ENCODE data around the gene ABCG8. TPM values are rescaled to one million over a fixed set of nuclear protein-coding genes. Genes with fewer than 3 reads are reported as not detected.

ABCG8 gene
- total and polyA plus RNA-seq, 9 of the 15 experiments (the other 6 are each of a cell fraction or from before 2014, with no cell fraction given): not detected

GRCh38 chr2:43841949-43842865, 3.4 kb downstream of the ABCG8 start:
- H3K9ac ChIP-seq (ENCODE audit: insufficient read depth in 1 of 2, low read depth in 2 of 2, low read length in 2 of 2): no peak overlapping the region
- no peaks in the 10 kb centered on the region for H3K79me2 ChIP-seq (ENCODE audit: control insufficient read depth, insufficient read depth, low read length)
- H3K36me3 ChIP-seq (ENCODE audit: control insufficient read depth, insufficient read depth, low read length): no peaks in the 10 kb centered on the region
- no peaks in the 10 kb centered on the region for H4K20me1 ChIP-seq (replicated peaks; ENCODE audit: control insufficient read depth, insufficient read depth, low read length)
- H3K9me3 ChIP-seq (replicated peaks; ENCODE audit: control insufficient read depth, insufficient read depth, low read depth, low read length): no peaks in the 10 kb centered on the region
- peaks cover 2 to 10% of the 10 kb centered on the region in 2 experiments; a peak in 3 of 5 replicates for H3K4me1 ChIP-seq (replicated peaks in 1 of 2; ENCODE audit: control insufficient read depth in 2 of 2, insufficient read depth in 2 of 2, low read length in 2 of 2)
- no peak for ATAC-seq
- no peak for TF ChIP-seq CREB5 (CRISPR knock-in tag; IDR thresholded peaks at IDR 0.05)
- no peak for TF ChIP-seq ZNF668 (CRISPR knock-in tag; IDR thresholded peaks at IDR 0.05)
- peak; percentile 38; the same call in 1 of the 2 replicates for TF ChIP-seq CEBPB (tag; IDR thresholded peaks at IDR 0.05)
- TF ChIP-seq, protein P1, sequence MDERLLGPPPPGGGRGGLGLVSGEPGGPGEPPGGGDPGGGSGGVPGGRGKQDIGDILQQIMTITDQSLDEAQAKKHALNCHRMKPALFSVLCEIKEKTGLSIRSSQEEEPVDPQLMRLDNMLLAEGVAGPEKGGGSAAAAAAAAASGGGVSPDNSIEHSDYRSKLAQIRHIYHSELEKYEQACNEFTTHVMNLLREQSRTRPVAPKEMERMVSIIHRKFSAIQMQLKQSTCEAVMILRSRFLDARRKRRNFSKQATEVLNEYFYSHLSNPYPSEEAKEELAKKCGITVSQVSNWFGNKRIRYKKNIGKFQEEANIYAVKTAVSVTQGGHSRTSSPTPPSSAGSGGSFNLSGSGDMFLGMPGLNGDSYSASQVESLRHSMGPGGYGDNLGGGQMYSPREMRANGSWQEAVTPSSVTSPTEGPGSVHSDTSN (CRISPR knock-in tag; IDR thresholded peaks at IDR 0.05; ENCODE audit: low read depth): no peak
- TF ChIP-seq, protein P1 (tag; conservative IDR thresholded peaks at IDR 0.05; ENCODE audit: low read depth): no peak
- DNase-seq (ENCODE audit: extremely low read depth in 1 of 4, low spot score in 3 of 4): peak in 3 of 4 experiments; percentile 1 to 4 (median 2)
- H3K9me1 ChIP-seq (ENCODE audit: control insufficient read depth, insufficient read depth, low read length): no peaks in the 10 kb centered on the region
- H2AFZ ChIP-seq (ENCODE audit: low read depth, low read length): no peak overlapping the region
- FAIRE-seq: no peak
- peaks cover 35 to 65% of the 10 kb centered on the region in 2 experiments for H3K27me3 ChIP-seq (ENCODE audit: control insufficient read depth in 2 of 2, insufficient read depth in 2 of 2, low read length in 2 of 2)
- WGBS (ENCODE audit: insufficient coverage, low coverage, missing lambda C conversion rate): 8% methylated on average over 14 of the region's 14 CpGs
- H3K4me3 ChIP-seq: no peak overlapping the region
- in situ Hi-C loops (cut with MboI) (no loop called here), intact Hi-C loops (cut with micrococcal nuclease) (no loop called here)
- POLR2A ChIA-PET: interaction anchor here (0.7 to 0.8 kb wide), 2 partner anchors 30 to 33 kb away, joined by 3 to 4 read pairs; no protein-coding TSS in a partner anchor
- no peak overlapping the region for H3K27ac ChIP-seq (ENCODE audit: extremely low read depth, low read depth, low read length)
- CTCF ChIA-PET (ENCODE audit: low intra/inter-chr PET ratio): no interaction called here
- no peak overlapping the region for H3K4me2 ChIP-seq (ENCODE audit: insufficient read depth, low read length)
- no TSS peak for BruUV-seq (replicated peaks)

Measured in K562 (cell line).